DOHH2 (cell line): ENCODE data around the gene COL17A1.

Source experiments
- H3F3A ChIP-seq: fragments of 200-600 bp; sonication (generic), shearing (Covaris generic); 2 replicates; pipeline ENCODE4 v1.6.0; 2016; ENCODE audit warnings: antibody characterized with exemption, mild to moderate bottlenecking; ENCODE audit not compliant: control insufficient read depth, insufficient read depth
- H3K27ac ChIP-seq: fragments of 200-600 bp; sonication (generic); 2 replicates; pipeline ENCODE4 v1.5.1; 2014; ENCODE audit warnings: low read depth, mild to moderate bottlenecking, low read length, moderate library complexity
- H3K27me3 ChIP-seq: fragments of 200-600 bp; sonication (generic); 2 replicates; pipeline ENCODE4 v1.6.1; 2014; ENCODE audit warnings: mild to moderate bottlenecking, low read length, mixed read lengths; ENCODE audit not compliant: control insufficient read depth
- H3K36me3 ChIP-seq: fragments of 200-600 bp; sonication (generic); 2 replicates; pipeline ENCODE4 v1.6.1; 2014; ENCODE audit warnings: mild to moderate bottlenecking, low read length, moderate library complexity, mixed read lengths; ENCODE audit not compliant: control insufficient read depth
- H3K4me1 ChIP-seq: fragments of 200-600 bp; sonication (generic); 2 replicates; pipeline ENCODE4 v1.6.1; 2014; ENCODE audit warnings: mild to moderate bottlenecking, low read length, mixed read lengths; ENCODE audit not compliant: control insufficient read depth
- H3K4me2 ChIP-seq: fragments of 200-600 bp; sonication (generic); 2 replicates; pipeline ENCODE4 v1.6.0; 2014; ENCODE audit warnings: mild to moderate bottlenecking, low read length, moderate library complexity
- H3K4me3 ChIP-seq: fragments of 200-600 bp; sonication (generic); 2 replicates; pipeline ENCODE4 v1.5.1; 2014; ENCODE audit warnings: mild to moderate bottlenecking, low read length, mixed read lengths
- H3K79me2 ChIP-seq: fragments of 200-600 bp; sonication (generic); 2 replicates; pipeline ENCODE4 v1.6.1; 2014; ENCODE audit warnings: mild to moderate bottlenecking, low read length, mixed read lengths; ENCODE audit not compliant: control insufficient read depth
- H3K9me2 ChIP-seq: fragments of 200-600 bp; sonication (generic); replicated peaks from 2 replicates; pipeline ENCODE4 v1.6.1; 2014; ENCODE audit warnings: mild to moderate bottlenecking, low read length, mixed read lengths; ENCODE audit not compliant: control insufficient read depth
- H3K9me3 ChIP-seq: fragments of 200-600 bp; sonication (generic); 2 replicates; pipeline ENCODE4 v1.6.1; 2014; ENCODE audit warnings: antibody characterized with exemption, low read length, mixed read lengths; ENCODE audit not compliant: control insufficient read depth, insufficient read depth
- H4K20me1 ChIP-seq: fragments of 200-600 bp; sonication (generic); 2 replicates; pipeline ENCODE4 v1.6.0; 2014; ENCODE audit warnings: low read depth, mild to moderate bottlenecking, antibody characterized with exemption, low read length, moderate library complexity; ENCODE audit not compliant: control insufficient read depth, insufficient read depth
- EZH2phosphoT487 ChIP-seq: fragments of 200-600 bp; sonication (generic); IDR thresholded peaks from 2 replicates; pipeline ENCODE4 v1.6.1; 2017; ENCODE audit warnings: borderline replicate concordance, mild to moderate bottlenecking, antibody characterized with exemption, low read length, moderate library complexity, mixed read lengths
- TF ChIP-seq, protein P1 (sequence below): fragments of 200-600 bp; sonication (generic); IDR thresholded peaks from one replicate; pipeline ENCODE4 v1.5.1; 2014; ENCODE audit warnings: antibody characterized with exemption, mild to moderate bottlenecking, low read depth, low read length; ENCODE audit not compliant: poor library complexity, severe bottlenecking

Gene COL17A1

DNA sequence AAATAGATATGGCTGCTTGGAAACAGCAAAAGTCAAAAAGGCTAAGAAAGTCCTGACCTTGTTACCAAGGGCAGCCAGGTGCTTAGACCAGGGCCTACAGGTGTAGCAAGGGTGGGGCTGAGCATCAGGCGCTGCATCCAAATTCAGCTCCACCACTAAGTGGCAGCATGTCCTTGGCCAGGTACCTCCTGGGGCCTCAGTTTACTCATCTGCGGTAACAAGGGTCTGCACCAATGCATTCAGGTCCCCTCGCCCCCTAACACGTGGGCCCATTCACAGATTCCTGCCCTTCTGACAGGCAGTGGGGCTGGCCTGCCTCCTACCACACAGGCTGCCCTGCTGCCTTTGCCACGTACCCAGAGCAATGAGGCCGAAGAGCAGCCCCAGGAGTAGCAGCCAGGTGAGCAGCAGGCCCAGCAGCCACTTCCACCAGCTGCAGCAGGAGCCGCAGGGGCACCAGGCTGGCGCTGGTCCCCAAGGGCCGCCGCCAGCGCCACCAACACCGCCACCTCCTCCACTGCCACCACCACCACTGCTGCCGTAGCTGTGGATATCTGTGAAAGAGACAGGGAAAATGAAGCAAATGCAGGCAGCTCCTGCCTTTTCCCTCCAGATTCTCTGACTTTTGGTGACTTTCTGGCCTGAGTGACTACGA, 28.9 kb downstream of the COL17A1 start:
- Histone ChIP-seq H3K27ac (no peak overlapping the region), H3K9me3 (no peaks in the 10 kb centered on the region), H4K20me1 (no peaks in the 10 kb centered on the region), H3K4me3 (no peak overlapping the region), H3K27me3 (no peaks in the 10 kb centered on the region), H3K79me2 (no peaks in the 10 kb centered on the region), H3K4me2 (no peak overlapping the region), H3K36me3 (no peaks in the 10 kb centered on the region), H3K9me2 (no peaks in the 10 kb centered on the region), H3K4me1 (no peaks in the 10 kb centered on the region), H3F3A (no peaks in the 10 kb centered on the region)
- TF ChIP-seq EZH2phosphoT487, result no peak
- TF ChIP-seq, protein P1, sequence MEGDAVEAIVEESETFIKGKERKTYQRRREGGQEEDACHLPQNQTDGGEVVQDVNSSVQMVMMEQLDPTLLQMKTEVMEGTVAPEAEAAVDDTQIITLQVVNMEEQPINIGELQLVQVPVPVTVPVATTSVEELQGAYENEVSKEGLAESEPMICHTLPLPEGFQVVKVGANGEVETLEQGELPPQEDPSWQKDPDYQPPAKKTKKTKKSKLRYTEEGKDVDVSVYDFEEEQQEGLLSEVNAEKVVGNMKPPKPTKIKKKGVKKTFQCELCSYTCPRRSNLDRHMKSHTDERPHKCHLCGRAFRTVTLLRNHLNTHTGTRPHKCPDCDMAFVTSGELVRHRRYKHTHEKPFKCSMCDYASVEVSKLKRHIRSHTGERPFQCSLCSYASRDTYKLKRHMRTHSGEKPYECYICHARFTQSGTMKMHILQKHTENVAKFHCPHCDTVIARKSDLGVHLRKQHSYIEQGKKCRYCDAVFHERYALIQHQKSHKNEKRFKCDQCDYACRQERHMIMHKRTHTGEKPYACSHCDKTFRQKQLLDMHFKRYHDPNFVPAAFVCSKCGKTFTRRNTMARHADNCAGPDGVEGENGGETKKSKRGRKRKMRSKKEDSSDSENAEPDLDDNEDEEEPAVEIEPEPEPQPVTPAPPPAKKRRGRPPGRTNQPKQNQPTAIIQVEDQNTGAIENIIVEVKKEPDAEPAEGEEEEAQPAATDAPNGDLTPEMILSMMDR, result no peak

DNA sequence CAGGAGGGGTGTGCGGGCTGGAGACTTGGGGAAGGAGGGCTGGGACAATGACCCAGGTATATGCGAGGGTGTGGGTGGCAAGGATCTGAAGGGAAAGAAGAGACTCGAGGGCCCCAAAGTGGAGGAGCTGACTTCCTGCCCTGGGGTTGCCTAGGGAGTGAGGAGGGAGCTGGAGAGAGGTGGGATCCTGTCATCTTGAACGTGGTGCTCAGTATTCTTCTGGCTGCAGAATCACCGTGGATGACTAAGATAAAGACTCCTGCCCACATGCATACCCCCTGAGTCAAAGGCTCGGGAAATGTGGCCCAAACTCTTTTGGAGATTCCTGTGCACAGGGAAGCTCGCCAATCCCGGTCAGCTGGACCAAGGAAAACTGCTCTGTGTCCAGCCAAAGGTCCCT, 31.2 kb downstream of the COL17A1 start:
- Histone ChIP-seq H3K79me2 (no peaks in the 10 kb centered on the region), H3K9me2 (no peaks in the 10 kb centered on the region), H3K4me1 (no peaks in the 10 kb centered on the region), H4K20me1 (no peaks in the 10 kb centered on the region), H3K27ac (no peak overlapping the region), H3K4me3 (no peak overlapping the region), H3K27me3 (no peaks in the 10 kb centered on the region), H3K4me2 (no peak overlapping the region), H3F3A (no peaks in the 10 kb centered on the region), H3K9me3 (no peaks in the 10 kb centered on the region), H3K36me3 (no peaks in the 10 kb centered on the region)
- no peak for TF ChIP-seq EZH2phosphoT487
- TF ChIP-seq, protein P1, result no peak

DNA sequence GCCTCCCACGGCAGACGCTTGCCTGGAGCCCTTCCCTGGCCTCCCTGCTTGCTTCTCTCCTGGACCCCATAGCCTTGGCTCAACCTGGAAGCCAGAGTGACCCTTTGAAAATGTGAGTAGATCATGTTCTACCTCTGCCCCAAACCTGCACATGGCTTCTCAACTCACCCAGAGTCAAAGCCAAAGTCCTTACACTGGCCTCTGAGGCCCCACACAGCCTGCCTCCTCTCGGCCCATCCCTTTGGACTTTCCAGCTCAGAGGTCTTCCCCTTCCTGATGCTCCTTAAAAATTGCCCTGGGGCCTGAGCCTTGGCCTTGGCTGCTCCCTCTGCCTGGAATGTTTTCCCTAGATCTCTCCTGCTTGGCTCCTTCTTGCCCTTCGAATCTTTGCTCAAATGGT, 32.5 kb downstream of the COL17A1 start:
- no peak overlapping the region for H3K4me2 ChIP-seq
- 0 out of 2 replicates have a peak, but pooled peaks cover 5% of the 10 kb centered on the region for H3K27me3 ChIP-seq
- TF ChIP-seq, protein P1, result no peak
- no peak for TF ChIP-seq EZH2phosphoT487
- no peaks in the 10 kb centered on the region for H3K4me1 ChIP-seq
- H3K36me3 ChIP-seq, result no peaks in the 10 kb centered on the region
- no peak overlapping the region for H3K27ac ChIP-seq
- H3K9me3 ChIP-seq, result no peaks in the 10 kb centered on the region
- H4K20me1 ChIP-seq, result no peaks in the 10 kb centered on the region
- no peaks in the 10 kb centered on the region for H3F3A ChIP-seq
- no peaks in the 10 kb centered on the region for H3K79me2 ChIP-seq
- H3K9me2 ChIP-seq, result no peaks in the 10 kb centered on the region
- H3K4me3 ChIP-seq, result no peak overlapping the region
